ENCODE results near the gene APBB2. TPM values are rescaled to one million over a fixed set of nuclear protein-coding genes. Genes with fewer than 3 reads are reported as not detected.

APBB2 gene
- total and polyA plus RNA-seq, 10 of the 15 experiments (the other 5 are each of a cell fraction or from before 2014, with no cell fraction given): 2.7 to 24.6 (median 19.0) TPM

- CTCF ChIA-PET: interaction anchor here (4.6 to 12.8 kb wide), 2 partner anchors 9 to 10 kb away, joined by 38 to 190 read pairs; no protein-coding TSS in a partner anchor
- in situ Hi-C loops (cut with MboI): loop anchor here (25.0 kb wide), 1 partner anchor 746 kb away; no protein-coding TSS in a partner anchor
- Histone ChIP-seq H3K27me3 (replicated peaks in 1 of 2; ENCODE audit: control insufficient read depth in 2 of 2, insufficient read depth in 2 of 2, low read length in 1 of 2) (no peaks in the 10 kb centered on the region; a peak in 1 of 4 replicates), H3K9ac (ENCODE audit: control insufficient read depth, insufficient read depth, low read length) (no peak overlapping the region), H3K4me2 (ENCODE audit: control insufficient read depth, insufficient read depth) (no peak overlapping the region), H2AFZ (ENCODE audit: control insufficient read depth, low read depth, low read length) (no peak overlapping the region), H3K79me2 (ENCODE audit: control insufficient read depth, insufficient read depth, low read length) (no peaks in the 10 kb centered on the region), H3K27ac (ENCODE audit: control insufficient read depth, insufficient read depth) (no peak overlapping the region), H4K20me1 (ENCODE audit: control insufficient read depth, insufficient read depth) (no peaks in the 10 kb centered on the region), H3K9me3 (replicated peaks; ENCODE audit: control insufficient read depth, insufficient read depth, low read length) (no peaks in the 10 kb centered on the region), H3K36me3 (ENCODE audit: control insufficient read depth in 2 of 2, insufficient read depth in 2 of 2, low read length in 1 of 2) (no peaks in the 10 kb centered on the region; a peak in 1 of 4 replicates), H3K4me1 (ENCODE audit: control insufficient read depth, insufficient read depth, low read length) (no peaks in the 10 kb centered on the region), H3K4me3 (no peak overlapping the region)
- POLR2A ChIA-PET: no interaction called here
- SMC1A ChIA-PET (ENCODE audit: uncharacterized antibody, unreplicated experiment): interaction anchor here (0.8 kb wide), 1 partner anchor 182 kb away, joined by 3 read pairs; no protein-coding TSS in a partner anchor
- no peak for DNase-seq (ENCODE audit: low read depth, low spot score)
- RAD21 ChIA-PET (ENCODE audit: unreplicated experiment): no interaction called here
- FAIRE-seq: no peak
- intact Hi-C loops (cut with micrococcal nuclease; ENCODE audit: unreplicated experiment): no loop called here
- TF ChIP-seq ATF3 (IDR thresholded peaks at IDR 0.05; ENCODE audit: borderline replicate concordance, extremely low read depth, low read depth, low read length) (no peak), PML (IDR thresholded peaks at IDR 0.05; ENCODE audit: low read length) (no peak), ETV6 (conservative IDR thresholded peaks at IDR 0.05 in 1 of 2, IDR thresholded peaks at IDR 0.05 in 1 of 2; ENCODE audit: borderline replicate concordance in 1 of 2, low read depth in 1 of 2) (no peak), EED (IDR thresholded peaks at IDR 0.05; ENCODE audit: low read depth) (no peak), SRF (IDR thresholded peaks at IDR 0.05; ENCODE audit: low read depth in 2 of 2, low read length in 2 of 2) (no peak), RAD51 (IDR thresholded peaks at IDR 0.05) (no peak), STAT1 (conservative IDR thresholded peaks at IDR 0.05) (no peak), CBFB (IDR thresholded peaks at IDR 0.05; ENCODE audit: low read depth) (no peak), MYB (IDR thresholded peaks at IDR 0.05; ENCODE audit: borderline replicate concordance, low read depth, low read length) (no peak), NR2C1 (IDR thresholded peaks at IDR 0.05) (no peak)
- no TSS peak for BruUV-seq (replicated peaks)
- no peak for ATAC-seq
- WGBS (ENCODE audit: insufficient coverage, insufficient replicate concordance, low lambda C conversion rate, missing lambda C conversion rate): 52% methylated on average over 2 of the region's 2 CpGs
These were observed 298.2 kb downstream of the APBB2 start for GRCh38 chr4:40916218-40916555.
